Muscle of arm (tissue), 12 donors: ENCODE results near the gene PLOD1. TPM values are rescaled to one million over a fixed set of nuclear protein-coding genes. Genes with fewer than 3 reads are reported as not detected.

ENCODE experiments used
- DNase-seq: peaks from one replicate; pipeline ENCODE4 v3.0.0-alpha.2; 2013
- polyA plus RNA-seq, 12 donors: library from polyadenylated mRNA; unstranded; fragments of 120-200 nt; gene quantifications; one replicate each; pipeline ENCODE4 v1.2.1, GENCODE V29; 2013; ENCODE audit not compliant: insufficient read length in 12 of 12

Gene PLOD1
- polyA plus RNA-seq, 12 donors: 89.9 to 196 (median 146) TPM; not detected in 1

DNA sequence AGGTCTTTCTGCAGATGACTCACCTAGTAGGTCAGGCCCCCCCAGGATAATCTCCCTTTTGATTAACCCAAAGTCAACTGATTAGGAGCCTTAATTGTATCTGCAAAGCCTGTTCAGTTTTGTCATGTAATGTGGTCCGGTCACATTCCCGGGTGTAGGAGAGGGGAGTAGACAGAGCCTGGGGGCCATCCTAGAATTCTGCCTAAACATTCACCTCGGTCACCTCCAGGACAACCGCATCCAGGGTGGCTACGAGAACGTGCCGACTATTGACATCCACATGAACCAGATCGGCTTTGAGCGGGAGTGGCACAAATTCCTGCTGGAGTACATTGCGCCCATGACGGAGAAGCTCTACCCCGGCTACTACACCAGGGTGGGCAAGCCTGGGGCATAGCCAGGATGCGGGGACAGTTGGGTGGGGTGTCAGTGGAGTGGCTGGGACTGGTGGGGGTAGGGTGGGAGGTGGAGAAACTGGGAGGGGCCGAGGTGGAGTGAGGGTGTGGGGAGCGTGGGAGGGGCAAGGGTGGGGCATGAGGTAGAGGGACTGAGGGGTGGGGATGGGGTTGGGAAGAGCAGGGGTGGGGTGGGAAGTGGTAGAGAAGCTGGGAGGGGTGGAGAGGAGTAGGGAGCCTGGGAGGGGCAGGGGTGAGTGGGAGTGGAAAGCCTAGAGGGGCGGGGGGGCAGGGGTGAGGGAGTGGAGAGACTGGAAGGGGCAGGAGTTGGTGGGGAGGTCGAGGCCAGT is 36.1 kb downstream of the PLOD1 start:
- DNase-seq: no peak

DNA sequence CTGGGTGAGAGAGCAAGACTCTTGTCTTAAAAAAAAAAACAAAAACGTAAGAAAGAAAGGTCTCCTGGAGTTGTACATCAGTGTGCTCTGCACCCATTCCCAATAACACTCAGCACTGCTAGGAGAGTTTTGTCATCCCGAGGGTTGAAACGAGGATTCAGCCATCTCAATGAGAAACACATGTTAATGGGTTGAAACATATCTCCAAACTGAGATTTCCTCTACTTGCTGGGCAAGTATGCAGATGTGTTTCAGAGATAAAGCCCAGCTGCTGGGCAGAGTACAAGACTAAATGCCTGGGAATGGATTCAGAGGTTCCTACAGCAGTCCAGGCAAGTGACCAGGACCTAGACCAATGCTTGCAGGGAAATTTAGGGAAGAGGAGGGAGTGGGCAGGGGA is 43.1 kb downstream of the PLOD1 start:
- no peak for DNase-seq

DNA sequence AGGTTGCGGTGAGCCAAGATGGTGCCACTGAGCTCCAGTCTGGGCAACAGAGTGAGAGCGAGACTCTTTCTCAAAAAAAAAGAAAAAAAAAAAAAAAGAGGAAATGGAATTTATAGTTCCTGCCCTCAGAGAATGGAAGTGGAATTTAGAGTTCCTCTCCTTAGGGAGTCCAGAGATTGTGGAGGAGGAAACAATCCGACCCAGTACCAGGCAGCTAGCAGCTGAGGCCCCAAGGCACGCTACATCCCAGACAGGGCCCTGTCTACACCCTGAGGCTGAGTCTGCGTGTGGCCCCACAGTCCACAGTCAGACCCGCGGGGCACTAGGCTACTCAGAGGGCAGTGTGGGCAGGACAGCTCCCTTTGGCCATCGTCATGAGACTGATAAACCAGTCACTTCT is 43.8 kb downstream of the PLOD1 start:
- no peak for DNase-seq

DNA sequence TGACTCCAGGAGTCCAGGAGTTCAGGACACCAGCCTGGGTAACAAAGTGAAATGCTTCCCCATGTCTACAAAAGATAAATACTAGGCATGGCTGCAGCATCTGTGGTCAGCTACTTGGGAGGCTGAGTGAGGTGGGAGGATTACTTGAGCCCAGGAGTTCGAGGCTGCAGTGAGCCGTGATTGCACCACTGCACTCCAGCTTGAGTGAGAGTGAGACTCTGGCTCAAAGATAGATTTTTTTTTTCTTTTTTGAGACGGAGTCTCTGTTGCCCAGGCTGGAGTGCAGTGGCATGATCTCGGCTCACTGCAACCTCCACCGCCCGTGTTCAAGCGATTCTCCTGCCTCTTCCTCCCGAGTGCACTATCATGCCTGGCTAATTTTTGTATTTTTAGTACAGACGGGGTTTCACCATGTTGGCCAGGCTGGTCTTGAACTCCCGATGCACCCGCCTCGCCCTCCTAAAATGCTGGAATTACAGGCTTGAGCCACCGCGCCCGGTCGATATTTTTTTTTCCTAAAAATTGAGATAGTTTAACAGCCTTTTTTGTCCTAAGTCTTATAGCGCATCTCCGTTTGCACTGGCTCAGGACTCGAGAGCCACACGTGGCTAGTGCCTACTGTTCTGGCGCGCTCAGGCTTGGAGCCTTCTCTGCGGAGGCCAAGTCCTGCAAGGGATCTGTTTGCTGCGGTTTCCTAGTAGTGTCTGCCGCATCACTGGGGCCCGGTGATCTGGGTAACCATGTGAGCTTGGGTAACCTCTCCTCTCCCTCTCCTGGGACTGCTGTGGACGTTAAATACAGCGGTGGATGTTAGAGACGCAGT is 44.7 kb downstream of the PLOD1 start:
- DNase-seq: no peak

DNA sequence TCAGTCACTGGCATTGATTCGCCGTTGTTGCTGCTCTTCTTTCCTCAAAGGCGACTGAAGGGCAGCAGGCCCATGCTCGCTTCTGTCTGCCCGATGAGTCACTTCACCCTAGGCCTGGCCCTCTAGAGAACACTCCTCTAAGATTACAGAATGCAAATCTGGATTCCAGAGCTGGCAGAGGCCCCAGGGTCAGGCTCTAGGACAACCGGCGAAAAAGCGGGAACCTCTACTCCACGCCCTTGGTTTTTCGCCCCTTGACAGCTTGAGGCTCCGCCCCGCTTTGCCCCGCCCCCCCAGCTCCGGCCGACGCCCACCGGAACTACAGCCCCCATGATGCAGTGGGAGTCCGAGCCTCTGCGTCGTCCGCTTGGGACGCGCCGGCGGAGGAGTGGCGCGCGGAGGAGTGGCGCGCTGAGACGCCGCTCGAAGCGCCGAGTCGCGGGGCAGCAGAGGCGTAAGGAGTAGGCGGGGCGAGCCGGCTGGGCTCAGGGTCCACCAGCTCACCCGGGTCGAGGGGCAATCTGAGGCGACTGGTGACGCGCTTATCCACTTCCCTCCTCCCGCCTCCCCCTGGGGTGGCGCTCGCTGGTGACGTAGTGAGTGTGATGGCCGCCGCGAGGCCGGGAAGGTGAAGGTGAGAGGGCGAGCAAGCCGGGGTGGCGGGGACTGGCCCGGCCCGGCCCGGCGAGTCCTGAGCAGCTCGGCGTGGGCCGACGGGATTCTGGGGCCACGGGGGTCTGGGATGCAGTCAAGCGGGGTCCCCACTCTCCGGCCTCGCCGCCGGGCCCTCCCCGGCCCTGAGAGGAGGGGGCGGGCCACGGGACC is 45.5 kb downstream of the PLOD1 start, which contains the start of gene MFN2:
Gene MFN2, plus strand, starts transcription at position 594 of the 825 bp plus-strand sequence. CDS start 8,725 bp downstream, outside the sequence.
- peak; percentile 96 for DNase-seq

DNA sequence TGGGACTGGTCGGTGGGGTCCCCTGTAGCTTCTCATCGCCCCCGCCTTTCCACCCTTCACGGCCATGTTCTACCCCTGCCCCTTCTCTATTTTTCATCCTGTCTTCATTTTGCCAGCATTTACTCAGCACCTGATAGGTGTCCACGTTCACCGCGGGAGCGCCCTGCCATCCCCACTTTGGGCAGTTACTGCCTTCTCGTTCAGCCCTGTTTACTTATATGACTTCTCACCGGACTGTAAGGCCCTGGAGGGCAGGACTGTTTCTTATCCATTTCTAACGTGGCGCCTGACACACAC is 46.1 kb downstream of the PLOD1 start:
- no peak for DNase-seq

DNA sequence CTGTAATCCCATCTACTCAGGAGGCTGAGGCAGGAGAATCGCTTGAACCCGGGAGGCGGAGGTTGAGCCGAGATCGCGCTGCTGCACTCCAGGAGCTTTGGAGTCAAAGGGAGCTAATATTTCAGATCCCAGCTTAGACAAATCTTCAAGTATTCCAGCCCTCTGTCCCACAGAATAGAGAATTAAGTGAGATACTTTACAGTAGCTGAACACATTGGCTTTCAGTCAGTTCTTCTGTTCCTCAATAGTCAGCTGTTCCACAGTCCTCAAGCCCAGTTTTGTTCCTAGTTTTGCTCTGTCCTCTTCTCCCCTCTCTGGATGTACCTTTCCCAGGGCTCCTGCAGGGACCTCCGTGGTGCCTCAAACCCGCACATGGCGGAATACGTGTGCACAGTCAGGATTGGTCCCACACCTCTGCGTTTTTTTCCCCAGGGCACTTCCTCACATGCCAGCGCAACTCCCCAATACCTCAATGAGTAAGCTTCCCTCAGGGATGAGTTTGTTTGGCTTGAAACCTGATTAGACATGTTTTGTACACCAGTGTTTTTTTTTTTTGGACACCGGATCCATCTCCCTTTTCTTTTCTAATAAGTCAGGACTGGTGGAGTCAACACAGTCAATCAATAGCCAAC is 47.0 kb downstream of the PLOD1 start:
- no peak for DNase-seq

DNA sequence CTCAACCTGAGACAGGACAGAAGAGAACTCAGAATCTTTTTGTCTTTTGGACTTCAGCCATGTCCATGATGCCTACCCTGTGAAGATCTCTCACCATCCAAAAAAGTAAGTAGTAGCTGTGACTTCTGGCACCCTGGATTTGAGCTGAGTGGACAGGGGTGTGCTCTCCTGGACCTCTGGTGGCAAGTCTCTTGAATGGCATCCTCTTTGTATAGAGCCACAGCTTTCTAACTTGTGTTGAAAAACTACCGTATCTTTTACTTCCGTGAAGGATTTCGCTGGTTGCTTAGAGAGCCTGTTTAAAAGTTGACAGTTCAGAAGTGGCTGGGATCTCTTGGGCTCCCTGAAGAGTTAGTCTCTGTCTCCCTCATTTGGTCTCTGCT is 47.5 kb downstream of the PLOD1 start:
- no peak for DNase-seq

DNA sequence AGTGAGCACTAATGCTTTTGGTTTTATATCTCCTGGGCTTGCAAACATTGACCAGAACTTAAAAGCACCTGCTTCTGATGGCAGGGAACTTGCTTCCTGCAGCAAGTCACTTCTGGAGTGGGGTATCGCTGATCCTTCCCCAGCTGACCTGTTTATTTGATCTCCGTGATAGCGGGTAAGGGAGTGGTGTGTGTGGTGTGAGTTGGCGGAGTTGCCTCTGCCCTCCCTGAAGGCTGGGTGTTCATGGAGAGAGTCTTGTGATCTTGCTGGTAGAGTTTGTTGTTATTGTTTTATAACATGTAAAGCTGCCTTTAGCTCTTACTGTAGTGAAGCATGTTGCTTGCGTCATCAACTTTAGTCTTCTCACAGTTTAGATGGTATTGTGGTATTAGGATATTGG is 49.6 kb downstream of the PLOD1 start:
- no peak for DNase-seq

DNA sequence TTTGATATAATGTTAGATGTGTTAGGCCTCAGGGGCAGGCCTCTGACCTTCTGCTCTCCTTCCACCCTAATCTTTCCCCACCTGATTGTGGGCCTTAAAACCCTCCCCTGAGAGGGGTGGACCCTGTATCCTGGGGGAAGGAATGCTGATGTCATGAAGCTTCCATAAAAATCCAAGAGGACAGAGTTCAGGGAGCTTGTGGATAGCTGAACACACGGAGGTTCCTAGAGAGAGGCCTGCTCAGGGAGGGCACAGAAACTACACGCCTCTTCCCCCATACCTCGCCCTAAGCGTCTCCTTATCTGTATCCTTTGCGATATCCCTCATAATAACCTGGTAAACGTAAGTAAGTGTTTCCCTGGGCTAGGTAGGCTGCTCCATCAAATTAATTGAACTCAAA is 50.1 kb downstream of the PLOD1 start:
- DNase-seq: no peak

DNA sequence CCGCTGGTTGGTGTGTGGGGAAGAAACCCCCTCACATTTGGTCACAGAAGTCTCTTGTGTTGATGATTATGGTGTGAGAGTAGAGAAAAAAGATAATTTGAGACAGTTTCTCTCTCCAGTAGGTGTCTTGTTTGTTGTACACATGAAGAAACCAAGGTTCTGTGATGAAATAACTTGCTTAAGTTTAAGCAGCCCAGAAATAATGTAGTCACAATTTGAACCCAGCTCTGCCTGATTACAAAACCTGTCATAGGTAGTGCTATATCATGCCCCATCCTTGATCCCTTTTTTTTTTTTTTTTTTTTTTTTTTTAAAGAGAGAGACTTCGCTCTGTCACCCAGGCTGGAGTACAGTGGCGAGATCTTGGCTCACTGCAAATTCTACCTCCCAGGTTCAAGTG is 50.7 kb downstream of the PLOD1 start:
- DNase-seq: no peak

DNA sequence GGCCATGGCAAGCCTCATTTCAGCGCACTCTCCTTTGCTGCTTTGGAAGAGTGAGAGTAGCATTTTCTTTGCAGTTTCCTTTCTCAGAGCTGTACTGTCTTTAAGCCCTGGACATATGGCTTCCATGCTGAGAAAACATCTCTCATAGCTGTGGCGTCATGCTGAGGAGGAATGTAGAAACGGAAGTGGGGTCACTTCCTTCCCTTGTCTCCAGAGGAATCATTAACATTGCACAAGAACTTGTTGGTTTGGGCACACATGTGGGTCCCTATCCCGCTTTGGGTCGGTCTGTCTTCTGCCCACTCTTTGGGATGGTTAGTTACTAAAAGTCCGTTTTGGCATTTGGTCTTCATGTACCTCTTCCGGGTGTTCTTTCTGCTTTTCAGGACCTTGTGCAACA is 51.3 kb downstream of the PLOD1 start:
- no peak for DNase-seq

DNA sequence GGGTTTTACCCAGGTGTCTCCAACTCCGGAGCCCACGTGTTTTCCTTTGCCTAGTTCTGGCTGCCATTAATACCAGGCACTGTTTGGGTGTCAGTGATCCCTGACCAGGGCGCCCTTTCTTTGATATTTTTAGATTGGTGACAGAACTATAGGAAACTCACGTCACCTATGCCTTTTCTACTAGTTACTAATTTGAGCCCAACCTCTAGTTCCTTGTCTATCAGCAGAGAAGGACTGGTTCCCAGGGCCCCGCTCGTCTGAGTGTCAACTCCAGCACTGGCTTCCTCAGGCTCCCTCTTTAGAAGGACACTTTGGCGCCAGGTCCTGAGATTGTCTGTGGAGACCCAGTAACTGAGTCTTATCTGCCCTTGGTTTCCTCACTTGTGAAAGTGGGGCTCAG is 55.2 kb downstream of the PLOD1 start:
- no peak for DNase-seq

DNA sequence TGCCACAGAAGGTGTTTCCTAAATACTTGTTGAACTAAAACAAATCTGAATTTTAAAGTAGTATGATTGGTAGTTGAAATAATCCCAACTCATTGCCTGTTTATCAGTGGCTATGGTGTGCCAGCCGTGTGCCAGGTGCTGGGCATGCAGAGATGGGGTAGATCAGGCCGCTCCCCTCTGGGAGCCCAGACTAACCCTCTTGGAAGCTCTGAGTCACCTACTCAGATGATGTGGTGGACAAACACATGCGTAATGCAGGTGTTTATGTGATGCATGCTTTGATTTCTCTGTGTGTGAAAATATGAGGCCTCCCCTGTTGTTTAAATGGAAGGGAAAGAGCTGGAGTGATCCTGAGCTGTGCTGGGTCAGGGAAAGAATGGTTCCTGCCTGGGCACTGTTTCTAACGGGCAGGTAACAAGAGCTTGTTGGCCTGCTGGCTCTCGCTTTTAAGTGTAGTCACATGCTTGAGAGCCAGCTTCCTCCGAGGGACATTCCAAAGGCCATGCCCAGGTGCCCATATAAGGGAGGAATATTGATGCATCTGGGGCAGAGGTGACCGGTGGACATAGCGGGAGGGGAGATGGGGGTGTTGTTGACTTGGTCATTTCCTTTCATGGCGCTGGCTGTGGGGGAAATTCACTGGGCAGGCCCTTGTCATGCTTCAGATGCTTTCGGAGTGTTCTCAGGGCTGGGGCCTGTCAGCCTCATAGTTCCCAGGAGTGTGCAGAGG is 56.0 kb downstream of the PLOD1 start:
- no peak for DNase-seq

DNA sequence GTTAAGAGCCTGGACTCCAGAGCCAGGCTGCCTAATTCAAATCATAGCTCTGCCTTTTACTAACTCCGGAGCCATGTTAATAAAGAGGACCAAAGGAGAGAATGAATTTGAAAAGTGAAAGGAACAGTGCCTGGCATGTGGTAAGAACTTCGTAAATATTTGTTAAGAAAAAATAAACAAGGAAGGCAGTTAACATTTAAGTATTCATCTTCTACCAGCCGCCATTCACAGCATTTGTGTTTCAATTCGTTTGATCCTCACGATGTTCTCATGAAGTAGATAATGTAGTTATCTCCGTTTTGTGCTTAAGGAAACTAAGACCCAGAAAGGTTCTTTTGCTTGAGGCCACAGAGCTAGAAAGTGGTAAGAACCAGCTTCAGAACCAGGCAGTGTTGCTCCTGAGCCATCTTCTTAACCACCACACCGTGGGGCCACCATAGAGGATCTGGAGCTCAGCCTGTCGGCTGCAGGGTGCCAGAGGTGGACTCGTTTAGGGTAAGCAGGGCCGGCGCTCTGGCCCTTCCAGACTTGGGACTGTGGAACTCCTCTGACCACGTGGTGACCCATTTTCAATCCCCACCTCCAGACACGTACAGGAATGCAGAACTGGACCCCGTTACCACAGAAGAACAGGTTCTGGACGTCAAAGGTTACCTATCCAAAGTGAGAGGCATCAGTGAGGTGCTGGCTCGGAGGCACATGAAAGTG is 57.6 kb downstream of the PLOD1 start:
- DNase-seq: no peak

DNA sequence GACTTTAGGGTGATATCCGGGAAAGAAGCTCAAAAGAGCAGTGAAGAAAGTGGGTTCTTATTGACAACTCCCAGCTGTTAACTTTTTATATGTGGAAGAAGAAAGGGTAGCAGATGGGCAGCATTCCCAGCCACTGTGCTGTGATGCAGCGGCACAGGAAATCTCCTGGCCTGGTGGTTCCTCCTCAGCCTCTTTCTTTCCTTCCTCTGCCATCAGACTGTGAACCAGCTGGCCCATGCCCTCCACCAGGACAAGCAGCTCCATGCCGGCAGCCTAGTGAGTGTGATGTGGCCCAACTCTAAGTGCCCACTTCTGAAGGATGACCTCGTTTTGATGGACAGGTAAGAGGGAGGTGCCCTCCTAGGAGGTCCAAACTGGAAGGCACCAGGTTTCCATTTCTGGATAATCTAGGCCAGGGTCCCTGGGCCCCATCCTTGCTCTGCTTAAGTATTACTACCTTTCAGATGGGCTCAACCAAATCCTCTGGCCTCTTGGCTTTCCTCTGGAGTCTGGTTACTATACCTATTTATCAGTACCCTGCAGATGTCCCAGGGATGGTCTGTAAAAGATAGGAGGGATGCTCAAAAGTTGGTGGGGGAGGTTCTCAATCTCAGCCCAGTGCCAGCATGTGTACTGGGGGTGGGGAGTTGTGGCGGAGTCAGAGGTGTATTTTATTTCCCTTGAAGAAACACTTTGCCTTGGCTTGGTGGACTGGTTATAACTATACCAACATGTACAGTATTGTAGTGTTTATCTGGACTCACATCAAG is 62.7 kb downstream of the PLOD1 start:
- DNase-seq: no peak

DNA sequence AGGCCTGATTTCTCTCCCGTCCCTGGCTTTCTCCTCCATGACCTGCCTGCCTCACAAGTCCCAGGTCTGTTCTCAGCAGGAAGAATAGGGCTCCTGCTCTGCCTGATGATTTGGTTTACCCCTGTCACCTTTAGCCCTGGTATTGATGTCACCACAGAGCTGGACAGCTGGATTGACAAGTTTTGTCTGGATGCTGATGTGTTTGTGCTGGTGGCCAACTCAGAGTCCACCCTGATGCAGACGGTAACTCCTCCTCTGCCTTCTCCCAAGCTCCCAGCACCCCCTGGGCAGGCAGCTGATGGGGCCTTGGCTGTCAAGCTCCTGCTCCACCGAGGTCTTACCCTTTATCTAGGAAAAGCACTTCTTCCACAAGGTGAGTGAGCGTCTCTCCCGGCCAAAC is 64.1 kb downstream of the PLOD1 start:
- DNase-seq: no peak

DNA sequence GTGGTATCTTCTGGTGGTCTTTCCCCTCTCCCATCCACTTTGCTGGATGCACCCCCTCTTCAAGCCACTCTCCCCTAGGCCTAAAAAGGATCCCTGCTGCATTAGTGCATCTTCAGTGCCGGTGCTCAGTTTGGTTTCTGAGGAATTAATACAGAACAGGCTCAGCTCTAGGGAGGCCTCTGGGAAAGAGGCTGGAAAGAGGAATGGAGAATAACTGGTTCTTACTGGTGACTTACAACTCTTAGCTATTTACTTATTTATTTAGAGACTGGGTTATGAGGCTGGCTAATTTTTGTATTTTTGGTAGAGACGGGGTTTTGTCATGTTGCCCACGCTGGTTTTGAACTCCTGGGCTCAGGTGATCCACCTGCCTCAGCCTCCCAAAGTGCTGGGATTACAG is 64.7 kb downstream of the PLOD1 start:
- no peak for DNase-seq

DNA sequence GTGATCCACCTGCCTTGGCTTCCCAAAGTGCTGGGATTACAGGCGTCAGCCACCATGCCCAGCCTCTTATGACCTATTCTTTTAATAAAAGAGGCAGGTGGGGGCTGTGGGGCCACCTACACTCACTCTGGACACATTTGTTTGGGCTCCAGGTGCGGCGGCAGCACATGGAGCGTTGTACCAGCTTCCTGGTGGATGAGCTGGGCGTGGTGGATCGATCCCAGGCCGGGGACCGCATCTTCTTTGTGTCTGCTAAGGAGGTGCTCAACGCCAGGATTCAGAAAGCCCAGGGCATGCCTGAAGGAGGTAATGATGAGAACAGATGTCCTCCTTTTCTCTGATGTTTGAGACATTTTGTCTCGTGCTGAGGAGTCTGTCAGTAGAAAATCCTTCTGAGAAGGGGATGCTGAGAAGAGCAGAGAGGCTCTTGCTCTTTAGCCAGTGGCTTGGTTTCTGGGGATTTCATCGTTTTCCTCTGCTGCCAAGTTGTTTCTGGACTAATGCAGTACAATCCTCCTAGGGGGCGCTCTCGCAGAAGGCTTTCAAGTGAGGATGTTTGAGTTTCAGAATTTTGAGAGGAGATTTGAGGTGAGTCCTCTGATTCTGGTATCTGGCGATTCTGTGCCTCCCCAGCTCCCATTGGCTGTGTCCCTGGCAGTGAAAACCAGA is 66.9 kb downstream of the PLOD1 start:
- no peak for DNase-seq
